Bronchial epithelial cell (primary cell): ENCODE measurements around the gene STK39. TPM values are rescaled to one million over a fixed set of nuclear protein-coding genes. Genes with fewer than 3 reads are reported as not detected.

ENCODE experiments used
- DNase-seq: peaks from one replicate; pipeline ENCODE4 v3.0.0-alpha.2; 2010; ENCODE audit warnings: low read depth
- FAIRE-seq: peaks from 2 replicates; lab custom pipeline; 2011; peaks lifted over from hg19 to GRCh38; lab: Jason Lieb, UNC
- H3K27me3 ChIP-seq: 2 replicates; pipeline ENCODE4 v1.5.1; 2011; ENCODE audit warnings: low read length; ENCODE audit not compliant: control insufficient read depth, insufficient read depth
- H3K36me3 ChIP-seq: 2 replicates; pipeline ENCODE4 v1.5.1; 2011; ENCODE audit warnings: low read length; ENCODE audit not compliant: control insufficient read depth, insufficient read depth
- H3K4me3 ChIP-seq: 2 replicates; pipeline ENCODE4 v1.5.1; 2011; ENCODE audit warnings: mild to moderate bottlenecking, low read depth, low read length, control low read depth
- CTCF ChIP-seq: IDR thresholded peaks from 2 replicates; pipeline ENCODE4 v1.5.1; 2011; ENCODE audit warnings: mild to moderate bottlenecking, moderate library complexity, low read length, control low read depth, inconsistent platforms; ENCODE audit not compliant: insufficient read depth, severe bottlenecking
- total RNA-seq: library from RNA; depleted of rRNA; stranded (reverse); fragments of >200 nt; gene quantifications from 2 replicates; pipeline ENCODE4 v1.2.1, GENCODE V29; 2014

STK39 gene
- total RNA-seq, 1 donor from 2014 or later: 20.3 TPM

GRCh38 chr2:168062936-168063335, 184.5 kb downstream of the STK39 start:
- no peaks in the 10 kb centered on the region for H3K27me3 ChIP-seq
- no peak for TF ChIP-seq CTCF
- no peak overlapping the region for H3K4me3 ChIP-seq
- DNase-seq (no peak), FAIRE-seq (no peak)
- H3K36me3 ChIP-seq: peaks cover 1% of the 10 kb centered on the region

- no peak for TF ChIP-seq CTCF
- Histone ChIP-seq H3K4me3 (no peak overlapping the region), H3K36me3 (peaks cover 1% of the 10 kb centered on the region), H3K27me3 (no peaks in the 10 kb centered on the region)
- DNase-seq (no peak), FAIRE-seq (no peak)
These were observed 185.3 kb downstream of the STK39 start for GRCh38 chr2:168062054-168062453.

GRCh38 chr2:168060986-168061750, 186.2 kb downstream of the STK39 start:
- H3K27me3 ChIP-seq: no peaks in the 10 kb centered on the region
- FAIRE-seq (no peak), DNase-seq (peak; percentile 11)
- TF ChIP-seq CTCF: no peak
- H3K4me3 ChIP-seq: no peak overlapping the region
- H3K36me3 ChIP-seq: peaks cover 1% of the 10 kb centered on the region

GRCh38 chr2:168059758-168060157, 187.6 kb downstream of the STK39 start:
- FAIRE-seq (no peak), DNase-seq (no peak)
- no peaks in the 10 kb centered on the region for H3K27me3 ChIP-seq
- TF ChIP-seq CTCF: no peak
- peaks cover 1% of the 10 kb centered on the region for H3K36me3 ChIP-seq
- no peak overlapping the region for H3K4me3 ChIP-seq

GRCh38 chr2:168058675-168059074, 188.7 kb downstream of the STK39 start:
- H3K4me3 ChIP-seq: no peak overlapping the region
- no peak for FAIRE-seq
- H3K27me3 ChIP-seq: no peaks in the 10 kb centered on the region
- no peak for DNase-seq
- no peak for TF ChIP-seq CTCF
- H3K36me3 ChIP-seq: peaks cover 1% of the 10 kb centered on the region
